Left ventricle myocardium inferior (tissue), 1 donor: ENCODE results near the gene NFIB. TPM values are rescaled to one million over a fixed set of nuclear protein-coding genes. Genes with fewer than 3 reads are reported as not detected.
A peak's percentile ranks its signal among the peaks of the same experiment; 100 is the strongest.

Experiments
- DNase-seq: peaks from one replicate; pipeline ENCODE4 v3.0.0-alpha.2; 2020
- H3K27ac ChIP-seq: fragments of 200-600 bp; replicated peaks from 2 replicates; pipeline ENCODE4 v1.8.0; 2021
- H3K27me3 ChIP-seq: fragments of 200-600 bp; 2 replicates; pipeline ENCODE4 v1.8.0; 2021; ENCODE audit warnings: low read depth
- H3K36me3 ChIP-seq: fragments of 200-600 bp; 2 replicates; pipeline ENCODE4 v1.8.0; 2021
- H3K4me1 ChIP-seq: fragments of 200-600 bp; 2 replicates; pipeline ENCODE4 v1.8.0; 2021
- H3K4me3 ChIP-seq: fragments of 200-600 bp; 2 replicates; pipeline ENCODE4 v1.8.0; 2021; ENCODE audit warnings: mild to moderate bottlenecking, moderate library complexity
- H3K9me3 ChIP-seq: fragments of 200-600 bp; replicated peaks from 2 replicates; pipeline ENCODE4 v1.8.0; 2021
- intact Hi-C: fragments of 100-400 bp; cut with micrococcal nuclease; formaldehyde crosslinking; loops from one replicate; pipeline ENCODE4 v1.11.0; 2022
- total RNA-seq: library from RNA; stranded (reverse); fragmentation: NEBNext Ultra II Directional; extraction: Animal tissue kit (Norgen Biotek cat#: 25700); gene quantifications from one replicate; pipeline ENCODE4 v1.2.1, GENCODE V29; 2021
- TF ChIP-seq, protein P1 (sequence below): fragments of 200-600 bp; IDR thresholded peaks from 2 replicates; pipeline ENCODE4 v1.8.0; 2021; ENCODE audit warnings: antibody characterized with exemption, mild to moderate bottlenecking, borderline replicate concordance
- donor health status: DM: no; HTN: yes; CAD: no; lungs with severe emphysema.

The NFIB gene
- total RNA-seq, 1 donor from 2014 or later = 110 TPM

DNA sequence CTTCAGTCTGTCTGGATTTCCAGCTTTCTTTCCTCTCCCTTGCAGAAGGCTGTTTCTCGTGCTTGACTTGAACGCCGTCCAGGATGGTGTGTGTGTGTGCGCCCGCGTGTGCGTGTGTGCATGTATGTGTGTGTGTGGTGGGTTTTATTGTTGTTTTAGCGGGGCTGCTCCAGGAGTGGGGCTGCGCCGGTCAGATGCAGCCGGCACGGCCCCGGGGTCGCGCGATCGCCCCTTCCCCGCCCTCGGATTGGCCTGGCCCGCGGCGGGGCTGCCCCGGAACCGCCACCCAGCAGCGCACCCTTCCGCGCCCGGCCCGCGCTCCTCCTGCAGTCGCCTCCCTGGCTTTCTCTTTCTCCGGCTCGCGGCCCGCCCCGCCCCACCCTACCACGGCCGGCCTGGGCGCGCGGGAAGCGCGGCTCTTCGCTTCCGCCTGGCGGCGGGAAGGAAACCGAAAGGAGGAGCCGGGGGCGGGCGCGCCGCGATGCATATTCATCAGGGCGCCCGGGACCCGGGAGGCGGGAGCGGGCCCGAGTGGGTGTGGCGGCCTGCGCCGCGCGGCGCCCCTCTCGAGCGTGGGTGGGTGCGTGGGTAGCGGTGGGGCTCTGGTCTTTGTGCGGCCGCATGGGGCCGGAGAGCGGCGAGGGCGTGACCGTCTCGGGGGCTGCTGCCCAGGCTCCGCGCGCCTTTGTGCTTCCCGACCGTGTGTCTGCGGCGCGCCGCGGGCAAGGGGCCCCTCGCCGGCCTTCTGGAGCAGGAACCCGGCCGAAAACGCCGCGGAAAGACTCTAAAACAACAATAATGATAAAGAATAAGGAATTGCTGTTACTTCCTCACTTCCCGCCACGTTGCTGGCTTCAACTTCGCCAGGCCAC is 8.5 kb upstream of the NFIB start:
- Histone ChIP-seq H3K36me3 (no peaks in the 10 kb centered on the region), H3K4me1 (peaks cover 92% of the 10 kb centered on the region), H3K27ac (peak overlapping the region; percentile 100), H3K27me3 (no peaks in the 10 kb centered on the region), H3K4me3 (peak overlapping the region; percentile 80), H3K9me3 (no peaks in the 10 kb centered on the region)
- peak; percentile 95 for DNase-seq
- TF ChIP-seq, protein P1, sequence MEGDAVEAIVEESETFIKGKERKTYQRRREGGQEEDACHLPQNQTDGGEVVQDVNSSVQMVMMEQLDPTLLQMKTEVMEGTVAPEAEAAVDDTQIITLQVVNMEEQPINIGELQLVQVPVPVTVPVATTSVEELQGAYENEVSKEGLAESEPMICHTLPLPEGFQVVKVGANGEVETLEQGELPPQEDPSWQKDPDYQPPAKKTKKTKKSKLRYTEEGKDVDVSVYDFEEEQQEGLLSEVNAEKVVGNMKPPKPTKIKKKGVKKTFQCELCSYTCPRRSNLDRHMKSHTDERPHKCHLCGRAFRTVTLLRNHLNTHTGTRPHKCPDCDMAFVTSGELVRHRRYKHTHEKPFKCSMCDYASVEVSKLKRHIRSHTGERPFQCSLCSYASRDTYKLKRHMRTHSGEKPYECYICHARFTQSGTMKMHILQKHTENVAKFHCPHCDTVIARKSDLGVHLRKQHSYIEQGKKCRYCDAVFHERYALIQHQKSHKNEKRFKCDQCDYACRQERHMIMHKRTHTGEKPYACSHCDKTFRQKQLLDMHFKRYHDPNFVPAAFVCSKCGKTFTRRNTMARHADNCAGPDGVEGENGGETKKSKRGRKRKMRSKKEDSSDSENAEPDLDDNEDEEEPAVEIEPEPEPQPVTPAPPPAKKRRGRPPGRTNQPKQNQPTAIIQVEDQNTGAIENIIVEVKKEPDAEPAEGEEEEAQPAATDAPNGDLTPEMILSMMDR = peak; percentile 70
- intact Hi-C loops = no loop called here

DNA sequence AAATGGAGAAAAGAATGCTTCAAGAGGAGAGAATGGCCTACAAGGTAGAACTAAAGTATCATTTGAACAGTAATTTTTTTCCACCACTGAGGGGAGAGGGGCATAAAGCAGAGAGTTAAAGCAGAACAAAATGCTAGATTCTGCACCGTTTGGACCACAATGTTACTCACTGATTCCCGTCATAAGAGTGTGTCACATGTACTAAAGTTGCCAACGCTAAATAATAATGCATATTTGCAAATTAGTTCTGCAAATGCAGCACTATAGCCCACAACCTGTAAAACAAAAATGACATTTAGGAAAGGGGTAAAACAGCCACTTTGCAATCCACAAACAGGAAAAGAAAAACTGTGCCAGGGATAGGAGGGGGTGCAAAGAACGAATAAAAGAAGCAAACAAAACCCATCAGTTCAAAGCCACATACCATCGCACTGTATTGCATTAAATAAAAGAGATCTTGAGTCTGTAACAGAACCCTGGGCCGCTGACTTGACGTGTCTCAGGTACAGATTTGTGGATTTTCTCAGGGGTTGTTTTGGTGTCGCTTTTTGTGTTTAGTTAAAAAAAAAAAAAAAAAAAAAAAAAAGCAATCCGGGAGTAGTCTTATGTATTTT is 7.7 kb upstream of the NFIB start:
- intact Hi-C loops = no loop called here
- TF ChIP-seq, protein P1 = no peak

DNA sequence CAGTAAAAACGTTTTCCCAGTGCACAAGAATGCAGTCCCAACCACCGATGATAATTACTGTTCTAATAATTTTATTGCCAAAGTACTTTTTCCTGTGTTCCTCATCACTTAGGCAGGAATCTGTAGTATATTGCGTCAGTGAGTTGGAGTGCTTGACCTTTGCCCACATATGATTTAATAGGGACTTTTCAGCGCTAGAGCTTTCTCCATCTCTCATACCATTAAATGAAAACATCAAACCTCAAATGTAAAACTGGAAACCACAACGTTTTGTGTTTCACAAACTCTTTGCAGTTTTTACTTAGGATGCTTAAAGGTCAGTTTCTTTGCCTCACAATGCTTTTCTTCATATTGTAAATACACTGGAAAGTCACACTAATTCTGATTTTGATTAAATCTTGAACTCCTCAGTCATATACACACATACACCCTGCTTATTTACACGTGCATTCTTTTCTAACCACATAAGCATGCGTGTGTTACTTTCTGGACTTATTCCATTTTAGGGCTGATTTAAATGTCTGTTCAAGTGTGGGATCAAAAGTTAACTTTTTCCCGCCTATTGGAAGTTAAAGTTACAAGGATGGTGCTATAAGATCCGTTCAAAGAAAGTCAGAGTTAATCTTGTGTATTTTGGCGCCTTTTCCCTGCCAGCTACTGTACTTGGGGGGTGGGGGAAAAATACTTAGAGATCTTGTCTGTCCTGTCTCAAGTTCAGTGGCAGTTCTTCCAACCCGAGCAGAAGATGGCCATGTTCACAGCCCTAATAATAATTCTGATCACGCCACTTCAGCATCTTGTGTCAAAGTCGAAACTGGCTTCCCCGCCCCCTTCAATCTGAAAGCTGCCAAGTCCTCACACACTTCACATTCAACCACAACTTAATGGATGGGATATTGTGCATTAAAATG is 6.6 kb upstream of the NFIB start:
- H3K27me3 ChIP-seq = no peaks in the 10 kb centered on the region
- peaks cover 94% of the 10 kb centered on the region for H3K4me1 ChIP-seq
- no peaks in the 10 kb centered on the region for H3K9me3 ChIP-seq
- peak overlapping the region; percentile 80 for H3K4me3 ChIP-seq
- intact Hi-C loops = no loop called here
- no peaks in the 10 kb centered on the region for H3K36me3 ChIP-seq
- TF ChIP-seq, protein P1 = no peak
- DNase-seq = peak; percentile 47
- peak overlapping the region; percentile 100 for H3K27ac ChIP-seq

More for the DNA sequence above, 7.7 kb upstream of the NFIB start:
- H3K36me3 ChIP-seq = no peaks in the 10 kb centered on the region
- peak overlapping the region; percentile 80 for H3K4me3 ChIP-seq
- no peaks in the 10 kb centered on the region for H3K27me3 ChIP-seq
- H3K4me1 ChIP-seq = peaks cover 96% of the 10 kb centered on the region
- peak overlapping the region; percentile 100 for H3K27ac ChIP-seq
- H3K9me3 ChIP-seq = no peaks in the 10 kb centered on the region
- no peak for DNase-seq

DNA sequence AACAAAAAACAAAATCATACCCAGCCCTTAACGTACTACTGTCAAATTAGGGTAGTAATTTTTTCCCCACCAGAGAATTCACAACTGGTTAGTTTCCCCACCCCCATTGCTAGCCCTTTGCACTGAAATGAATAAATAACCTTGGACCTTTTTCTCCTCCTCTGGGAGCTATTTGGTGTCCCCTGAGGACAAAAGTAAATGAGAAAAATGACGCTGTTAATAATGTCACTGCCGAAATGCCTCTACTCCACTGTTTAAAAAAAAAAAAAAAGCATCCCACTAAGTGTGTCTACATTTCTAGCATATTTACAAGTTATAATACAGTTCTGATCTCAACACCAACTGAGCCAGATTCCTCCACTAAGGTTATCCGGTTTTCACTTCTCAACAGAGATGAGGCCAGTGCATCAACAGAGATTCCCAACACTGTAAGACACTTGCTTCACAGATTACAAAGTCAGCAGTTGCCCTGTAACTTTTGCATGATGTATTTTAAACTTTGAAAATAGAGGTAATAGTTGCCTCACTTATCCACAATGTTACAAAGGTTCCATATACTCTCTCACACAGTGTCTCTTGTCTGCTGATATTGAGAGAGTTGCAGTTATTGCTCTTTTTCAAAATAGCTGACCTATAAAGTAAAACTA is 5.1 kb upstream of the NFIB start:
- TF ChIP-seq, protein P1 = no peak
- intact Hi-C loops = loop anchor here (10.0 kb wide), 1 partner anchor 224 kb away; no protein-coding TSS in a partner anchor
- Histone ChIP-seq H3K36me3 (no peaks in the 10 kb centered on the region), H3K9me3 (no peaks in the 10 kb centered on the region), H3K27ac (peak overlapping the region; percentile 100), H3K4me1 (peaks cover 80% of the 10 kb centered on the region), H3K4me3 (peak overlapping the region; percentile 80), H3K27me3 (no peaks in the 10 kb centered on the region)
- no peak for DNase-seq

DNA sequence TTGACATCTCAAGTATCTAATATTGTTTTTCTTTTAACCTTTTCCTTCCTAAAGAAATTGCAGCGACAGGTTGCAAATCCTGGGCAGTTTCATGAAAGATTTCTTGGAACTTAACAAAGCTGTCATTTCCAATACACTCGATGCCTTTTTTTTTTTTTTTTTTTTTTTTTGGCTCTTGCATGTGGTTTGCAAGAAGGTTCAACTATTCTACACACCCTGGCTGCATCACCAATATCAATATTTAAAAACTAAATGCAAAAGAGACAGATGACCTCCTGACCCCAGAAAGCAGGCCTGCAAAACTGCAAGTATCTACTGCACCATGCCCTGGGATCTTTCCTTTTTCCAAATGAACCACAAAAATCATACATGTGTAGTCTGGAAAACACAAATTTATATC is 4.4 kb upstream of the NFIB start:
- TF ChIP-seq, protein P1 = no peak
- Histone ChIP-seq H3K27me3 (no peaks in the 10 kb centered on the region), H3K9me3 (no peaks in the 10 kb centered on the region), H3K27ac (peak overlapping the region; percentile 100), H3K4me1 (peaks cover 75% of the 10 kb centered on the region), H3K36me3 (no peaks in the 10 kb centered on the region), H3K4me3 (peak overlapping the region; percentile 80)
- intact Hi-C loops = loop anchor here (10.0 kb wide), 1 partner anchor 224 kb away; no protein-coding TSS in a partner anchor
- no peak for DNase-seq
